ENCODE measurements around the gene MAF.

MAF gene

DNA sequence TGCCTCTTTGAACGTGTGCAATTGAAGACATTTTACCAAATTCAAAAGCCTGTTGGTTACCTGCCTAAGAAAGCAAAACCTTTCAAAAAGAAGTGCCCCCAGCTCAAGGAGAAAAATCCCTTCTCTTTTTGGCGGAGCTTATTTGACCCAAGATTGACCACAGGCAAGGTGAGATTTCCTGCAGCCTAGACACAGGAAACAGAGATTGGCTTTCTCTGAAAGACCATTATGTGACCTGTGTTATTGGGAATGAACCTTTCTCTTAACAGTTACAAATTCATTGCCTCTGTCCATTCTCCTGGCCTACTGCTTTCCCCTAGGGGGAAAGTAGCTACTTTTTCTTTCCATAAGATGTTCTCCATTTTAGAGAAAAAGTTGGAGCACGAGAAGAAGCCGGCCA lies 42.1 kb upstream of the MAF start:
- no peak overlapping the region for H3K27ac ChIP-seq
- peaks cover 18% of the 10 kb centered on the region for H3K27me3 ChIP-seq
- H3K9me3 ChIP-seq: no peaks in the 10 kb centered on the region
- no peak for TF ChIP-seq CTCF (IDR thresholded peaks at IDR 0.05)
- H3K4me3 ChIP-seq (ENCODE audit: low read depth in 1 of 2, low read length in 1 of 2): no peak overlapping the region
- no peaks in the 10 kb centered on the region for H3K36me3 ChIP-seq
- H3K4me1 ChIP-seq (ENCODE audit: control insufficient read depth in 1 of 2, insufficient read depth in 1 of 2, low read depth in 1 of 2, low read length in 1 of 2): no peaks in the 10 kb centered on the region

GRCh38 chr16:79640513-79641360 lies 40.2 kb upstream of the MAF start:
- Histone ChIP-seq H3K36me3 (no peaks in the 10 kb centered on the region), H3K27me3 (peaks cover 18% of the 10 kb centered on the region), H3K4me1 (ENCODE audit: control insufficient read depth in 1 of 2, insufficient read depth in 1 of 2, low read depth in 1 of 2, low read length in 1 of 2) (no peaks in the 10 kb centered on the region), H3K4me3 (ENCODE audit: low read depth in 1 of 2, low read length in 1 of 2) (no peak overlapping the region), H3K9me3 (no peaks in the 10 kb centered on the region), H3K27ac (no peak overlapping the region)
- no peak for TF ChIP-seq CTCF (IDR thresholded peaks at IDR 0.05)

DNA sequence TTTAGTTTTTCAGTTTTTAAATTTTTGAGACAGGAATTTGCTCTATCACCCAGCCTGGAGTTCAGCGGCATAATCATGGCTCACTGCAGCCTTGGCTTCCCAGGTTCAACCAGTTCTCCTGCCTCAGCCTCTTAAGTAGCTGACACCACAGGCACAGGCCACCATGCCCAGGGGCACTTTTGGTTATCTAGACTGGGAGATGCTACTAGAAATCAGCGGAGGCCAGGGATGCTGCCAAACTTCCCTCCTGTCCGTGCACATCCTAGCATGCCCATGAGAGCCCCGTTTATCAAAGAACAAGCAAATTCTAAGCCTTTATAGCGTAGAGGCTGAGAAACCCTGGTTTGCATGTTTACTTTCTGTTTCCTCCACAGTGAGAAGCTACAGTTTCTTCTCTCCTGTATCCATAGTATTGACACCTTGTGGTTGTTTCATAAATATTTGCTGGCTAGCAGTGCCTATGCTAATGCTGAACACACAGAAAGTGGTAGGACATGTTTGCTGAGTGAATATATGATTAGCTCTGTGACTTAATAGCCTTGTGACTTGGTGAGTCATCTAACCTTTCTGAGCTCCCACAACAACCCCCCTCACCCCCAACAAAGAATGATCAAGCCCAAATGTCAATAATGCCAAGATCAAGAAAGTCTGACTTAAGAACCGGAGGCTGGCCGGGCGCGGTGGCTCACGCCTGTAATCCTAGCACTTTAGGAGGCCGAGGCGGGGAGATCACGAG lies 39.2 kb upstream of the MAF start:
- Histone ChIP-seq H3K9me3 (no peaks in the 10 kb centered on the region), H3K4me3 (ENCODE audit: low read depth in 1 of 2, low read length in 1 of 2) (no peak overlapping the region), H3K27ac (no peak overlapping the region), H3K4me1 (ENCODE audit: control insufficient read depth in 1 of 2, insufficient read depth in 1 of 2, low read depth in 1 of 2, low read length in 1 of 2) (no peaks in the 10 kb centered on the region), H3K27me3 (peaks cover 18% of the 10 kb centered on the region), H3K36me3 (no peaks in the 10 kb centered on the region)
- TF ChIP-seq CTCF (IDR thresholded peaks at IDR 0.05): no peak

DNA sequence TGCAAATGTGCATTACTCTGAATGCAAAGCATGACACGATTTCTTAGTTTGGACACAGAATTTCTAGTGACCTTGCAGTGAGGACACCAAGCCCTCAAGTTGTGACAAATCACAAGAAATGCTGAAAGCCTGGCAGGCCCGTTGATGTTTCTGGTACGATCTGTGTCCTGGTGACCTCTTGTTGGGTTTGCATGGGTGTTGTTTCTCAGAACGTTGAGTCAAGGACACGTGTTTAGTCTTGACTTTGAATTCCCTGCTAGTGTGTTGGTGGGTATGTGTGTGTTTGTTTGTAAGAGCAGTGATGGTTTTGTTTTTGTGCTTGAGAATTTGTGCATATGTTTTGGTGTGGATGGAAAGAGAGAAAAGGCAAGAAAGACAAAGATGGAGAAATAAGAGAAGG lies 37.8 kb upstream of the MAF start:
- no peak overlapping the region for H3K27ac ChIP-seq
- no peak overlapping the region for H3K4me3 ChIP-seq (ENCODE audit: low read depth in 1 of 2, low read length in 1 of 2)
- no peak for TF ChIP-seq CTCF (IDR thresholded peaks at IDR 0.05)
- H3K4me1 ChIP-seq (ENCODE audit: control insufficient read depth in 1 of 2, insufficient read depth in 1 of 2, low read depth in 1 of 2, low read length in 1 of 2): no peaks in the 10 kb centered on the region
- no peaks in the 10 kb centered on the region for H3K9me3 ChIP-seq
- H3K27me3 ChIP-seq: peaks cover 18% of the 10 kb centered on the region
- H3K36me3 ChIP-seq: no peaks in the 10 kb centered on the region

- Histone ChIP-seq H3K27ac (no peak overlapping the region), H3K4me3 (ENCODE audit: low read depth in 1 of 2, low read length in 1 of 2) (no peak overlapping the region), H3K9me3 (no peaks in the 10 kb centered on the region), H3K27me3 (peaks cover 4% of the 10 kb centered on the region), H3K4me1 (ENCODE audit: control insufficient read depth in 1 of 2, insufficient read depth in 1 of 2, low read depth in 1 of 2, low read length in 1 of 2) (no peaks in the 10 kb centered on the region), H3K36me3 (no peaks in the 10 kb centered on the region)
- no peak for TF ChIP-seq CTCF (IDR thresholded peaks at IDR 0.05)
Observed at GRCh38 chr16:79635488-79635887, 35.0 kb upstream of the MAF start.
